Endometrium (tissue), 2 donors: Measurements from ENCODE around the gene MRC2.

ENCODE experiments used
- FAIRE-seq: peaks from 2 replicates; lab custom pipeline; 2012; peaks lifted over from hg19 to GRCh38; lab: Jason Lieb, UNC
- donor health status: control.
- donor health status: control.

The MRC2 gene

GRCh38 chr17:62641153-62641552 lies 13.7 kb downstream of the MRC2 start:
- no peak for FAIRE-seq

- FAIRE-seq = no peak
Observed at GRCh38 chr17:62641951-62642350, 14.5 kb downstream of the MRC2 start.

- FAIRE-seq = no peak
Observed at GRCh38 chr17:62643496-62643895, 16.0 kb downstream of the MRC2 start.

GRCh38 chr17:62644487-62645173 lies 17.2 kb downstream of the MRC2 start:
- no peak for FAIRE-seq

DNA sequence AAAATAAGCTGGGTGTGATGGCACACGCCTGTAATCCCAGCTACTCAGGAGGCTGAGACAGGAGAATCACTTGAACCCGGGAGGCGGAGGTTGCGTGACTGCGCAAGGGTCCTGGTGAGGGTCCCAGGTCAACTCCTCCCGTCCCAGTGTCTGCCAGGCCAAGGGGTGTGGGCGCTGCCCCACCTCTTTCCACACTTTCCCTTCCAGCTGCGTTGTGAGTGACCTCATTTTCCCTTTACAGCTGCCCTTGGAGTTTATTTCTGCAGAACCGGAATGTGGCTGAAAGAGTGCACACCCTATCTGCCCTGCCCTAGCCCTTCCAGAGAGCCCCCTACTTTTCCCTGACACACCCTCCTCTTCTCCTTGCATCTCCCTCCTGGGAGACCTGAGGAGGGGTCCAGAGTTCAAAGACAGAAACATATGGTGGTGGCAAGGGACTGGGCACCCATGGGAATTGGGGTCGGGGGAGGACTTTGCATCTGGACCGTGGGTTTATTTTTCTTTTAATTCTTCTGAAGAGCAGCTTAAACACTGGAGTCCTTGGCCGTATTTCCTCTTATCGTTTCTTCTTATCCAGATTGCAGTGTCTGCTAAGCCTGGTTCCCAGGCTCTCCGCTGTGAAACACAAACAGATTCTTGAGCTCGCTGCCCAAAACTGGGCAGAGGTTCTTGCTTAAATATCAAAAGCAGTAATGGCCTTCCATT lies 20.9 kb downstream of the MRC2 start:
- no peak for FAIRE-seq

- no peak for FAIRE-seq
Observed at GRCh38 chr17:62648956-62649294, 21.5 kb downstream of the MRC2 start.

- no peak for FAIRE-seq
Observed at GRCh38 chr17:62649570-62649969, 22.1 kb downstream of the MRC2 start.

DNA sequence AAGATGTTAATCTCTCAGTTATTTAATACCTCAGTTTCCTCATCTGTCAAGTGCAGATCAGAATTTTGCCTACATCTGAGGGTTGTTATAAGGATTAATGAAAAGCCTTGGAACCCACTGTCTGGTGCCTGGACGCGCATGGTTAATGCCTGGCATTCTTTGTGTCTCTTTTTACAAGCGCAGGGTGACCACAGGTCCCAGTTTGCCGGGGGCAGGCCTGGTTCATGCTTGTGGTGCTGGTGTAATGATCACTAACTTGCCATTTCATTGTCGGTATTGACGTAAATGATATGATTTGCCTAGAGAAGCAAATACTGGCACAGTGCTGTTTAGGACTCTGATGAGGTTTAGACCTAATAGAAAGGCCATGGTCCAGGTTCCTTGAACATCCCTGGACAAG lies 23.1 kb downstream of the MRC2 start:
- FAIRE-seq = no peak

DNA sequence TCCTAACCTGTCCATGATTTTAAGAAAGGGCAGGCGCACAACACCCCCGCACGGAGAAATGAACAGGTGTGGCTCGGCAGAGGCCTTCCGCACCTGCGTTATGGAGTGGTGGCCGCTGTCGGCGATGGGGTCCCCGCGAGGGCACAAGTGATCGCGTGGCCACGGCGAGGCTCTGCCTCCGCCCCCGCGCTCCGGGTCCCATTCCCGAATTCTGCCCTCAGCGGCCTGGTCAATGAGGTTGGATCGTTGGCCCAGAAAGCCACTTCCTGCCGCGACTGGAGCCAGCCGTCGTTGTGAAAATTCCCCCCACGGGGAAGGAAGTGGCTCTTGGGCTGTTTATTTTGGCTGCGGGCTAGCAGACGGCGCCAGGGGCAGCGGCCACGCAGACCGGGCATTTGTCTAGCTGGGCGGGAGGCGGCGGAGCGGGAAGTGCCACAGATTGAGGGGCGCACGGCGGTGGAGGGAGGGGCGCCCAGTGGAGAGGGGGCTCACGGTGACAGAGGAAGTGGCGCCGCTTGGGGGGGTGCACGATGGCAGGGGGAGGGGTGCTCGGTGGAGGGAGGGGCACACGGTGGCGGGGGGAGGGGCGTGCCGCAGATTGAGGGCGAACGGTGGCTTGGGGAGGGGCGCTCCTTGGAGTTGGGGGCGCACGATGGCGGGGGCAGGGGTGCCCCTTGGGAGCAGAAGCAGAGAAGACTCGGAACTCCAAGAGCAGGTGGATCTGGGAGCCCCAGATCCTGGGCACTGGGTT lies 25.0 kb downstream of the MRC2 start:
- no peak for FAIRE-seq

- no peak for FAIRE-seq
Observed at GRCh38 chr17:62653002-62653825, 25.7 kb downstream of the MRC2 start.

DNA sequence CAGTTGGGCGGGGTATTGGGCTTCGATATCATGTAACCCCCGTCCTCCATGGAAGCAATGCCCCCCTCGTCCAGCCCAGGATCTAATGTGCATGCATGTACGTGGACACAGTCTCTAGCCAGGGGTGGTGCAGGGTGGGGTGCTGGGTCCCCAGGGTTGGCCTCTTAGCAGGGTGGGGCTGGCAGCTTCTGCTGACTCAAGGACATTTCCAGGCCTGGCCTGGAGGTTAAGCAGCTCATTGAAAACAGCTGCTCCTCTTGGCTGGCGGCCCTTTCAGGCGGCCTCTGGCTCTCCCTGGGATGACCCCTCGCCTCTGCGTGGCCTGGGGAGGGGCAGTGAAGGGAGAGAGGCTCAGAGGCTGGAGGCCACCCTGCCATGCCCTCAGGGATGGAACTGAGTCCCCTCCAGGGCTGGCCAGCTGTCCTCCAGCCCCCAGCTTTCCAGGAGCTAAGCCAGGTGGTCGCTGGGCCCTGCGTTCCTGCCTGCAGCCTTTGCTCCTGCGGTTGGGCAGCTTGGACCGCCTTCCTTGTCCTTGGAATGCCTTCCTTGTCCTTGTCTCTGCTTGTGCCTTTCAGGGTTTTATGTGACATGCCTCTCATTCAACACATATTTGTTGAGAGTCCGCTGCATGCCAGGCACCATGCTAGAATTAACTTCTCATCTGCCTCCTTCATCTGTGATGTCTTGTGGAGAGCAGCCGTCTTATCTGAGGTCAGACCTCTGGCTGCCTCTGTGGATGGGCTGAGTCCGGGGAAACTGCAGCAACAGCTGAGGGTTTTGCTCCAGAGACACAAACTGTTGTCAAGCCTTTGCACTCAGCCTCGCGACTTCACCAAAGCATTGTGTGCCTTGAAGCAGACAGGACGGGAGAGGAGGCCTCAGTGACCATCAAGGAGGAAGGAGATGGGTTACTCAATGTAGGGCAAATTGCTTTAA lies 26.6 kb downstream of the MRC2 start:
- no peak for FAIRE-seq

DNA sequence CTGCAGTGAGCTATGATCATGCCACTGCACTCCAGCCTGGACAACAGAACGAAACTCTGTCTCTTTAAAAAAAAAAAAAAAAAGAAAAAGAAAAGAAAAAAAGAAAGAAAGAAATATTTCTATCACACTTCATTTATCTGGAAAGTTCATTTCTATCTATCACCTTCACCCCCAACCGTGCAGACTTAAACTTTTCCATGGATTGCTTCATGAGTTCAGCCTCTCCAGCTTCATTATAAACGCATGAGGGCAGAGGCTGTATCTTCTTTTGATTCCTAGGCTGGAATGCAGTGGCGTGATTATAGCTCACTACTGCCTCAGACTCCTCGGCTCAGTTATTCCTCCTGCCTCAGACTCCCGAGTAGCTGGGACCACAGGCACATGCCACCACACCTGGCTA lies 28.2 kb downstream of the MRC2 start:
- FAIRE-seq = no peak

DNA sequence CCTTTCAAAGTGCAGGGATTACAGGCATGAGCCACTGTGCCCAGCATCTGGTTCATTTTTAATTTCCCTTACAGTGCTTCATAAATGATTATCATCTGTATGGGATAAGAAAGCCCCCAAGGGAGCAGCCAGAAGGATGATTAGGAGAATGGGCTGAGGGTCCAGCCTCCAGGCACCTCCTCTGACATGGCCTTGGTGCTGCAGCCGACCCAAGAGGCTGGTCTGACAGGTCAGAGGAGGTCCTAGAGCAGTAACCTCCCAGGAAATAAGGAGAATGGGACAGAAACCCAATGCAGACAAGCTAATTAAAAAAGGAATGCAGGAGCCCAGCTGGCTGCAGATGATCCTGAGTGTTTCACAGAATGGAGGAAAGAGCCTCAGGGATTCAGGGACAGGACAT lies 29.0 kb downstream of the MRC2 start:
- no peak for FAIRE-seq

- no peak for FAIRE-seq
Observed at GRCh38 chr17:62657145-62657665, 29.7 kb downstream of the MRC2 start.

- no peak for FAIRE-seq
Observed at GRCh38 chr17:62657690-62658089, 30.2 kb downstream of the MRC2 start.

GRCh38 chr17:62658136-62658920 lies 30.9 kb downstream of the MRC2 start:
- no peak for FAIRE-seq

- FAIRE-seq = no peak
Observed at GRCh38 chr17:62660629-62661118, 33.2 kb downstream of the MRC2 start.

GRCh38 chr17:62661337-62661736 lies 33.9 kb downstream of the MRC2 start:
- FAIRE-seq = no peak

GRCh38 chr17:62662855-62663254 lies 35.4 kb downstream of the MRC2 start:
- no peak for FAIRE-seq

GRCh38 chr17:62663304-62663703 lies 35.8 kb downstream of the MRC2 start:
- FAIRE-seq = no peak
